Activated CD8-positive, alpha-beta memory T cell treated with anti-CD3 and anti-CD28 coated beads for 36 hours (primary cell): Measurements from ENCODE around the gene ENOSF1. TPM values are rescaled to one million over a fixed set of nuclear protein-coding genes. Genes with fewer than 3 reads are reported as not detected.

Source experiments
- CTCF ChIA-PET: fragments of 350-600 bp; sonication (Branson Sonifier 250); formaldehyde crosslinking; loops from one replicate; lab custom pipeline; 2021; ENCODE audit warnings: antibody characterized with exemption; lab: Charles Lee
- POLR2A ChIA-PET: fragments of 350-600 bp; sonication (Branson Sonifier 250); formaldehyde crosslinking; loops from one replicate; lab custom pipeline; 2021; ENCODE audit warnings: antibody characterized with exemption; lab: Charles Lee
- total RNA-seq, 2 experiments: library from RNA; stranded (reverse); gene quantifications; one replicate each; pipeline ENCODE4 v1.2.3, GENCODE V29; 2021

Gene ENOSF1
- total RNA-seq, 2 experiments from 2014 or later: 74.0 to 75.2 TPM

GRCh38 chr18:711310-711656 is 1.1 kb downstream of the ENOSF1 start:
- ChIA-PET CTCF (interaction anchor here (0.6 kb wide), 1 partner anchor 103 kb away, joined by 3 read pairs; no protein-coding TSS in a partner anchor), POLR2A (interaction anchor here (1.3 to 1.8 kb wide), 2 partner anchors 53 to 100 kb away, joined by 3 to 4 read pairs; no protein-coding TSS in a partner anchor)

GRCh38 chr18:710418-711300 is 1.8 kb downstream of the ENOSF1 start:
- POLR2A ChIA-PET: interaction anchor here (1.3 to 1.8 kb wide), 2 partner anchors 53 to 100 kb away, joined by 3 to 4 read pairs; no protein-coding TSS in a partner anchor
- CTCF ChIA-PET: interaction anchor here (0.6 kb wide), 1 partner anchor 103 kb away, joined by 3 read pairs; no protein-coding TSS in a partner anchor

- POLR2A ChIA-PET: interaction anchor here (1.3 to 1.8 kb wide), 2 partner anchors 52 to 101 kb away, joined by 3 to 4 read pairs; no protein-coding TSS in a partner anchor
- CTCF ChIA-PET: interaction anchor here (0.9 kb wide), 1 partner anchor 108 kb away, joined by 3 read pairs; no protein-coding TSS in a partner anchor
These were observed 2.7 kb downstream of the ENOSF1 start for GRCh38 chr18:709771-710170.

- ChIA-PET POLR2A (no interaction called here), CTCF (interaction anchor here (0.7 kb wide), 1 partner anchor 122 kb away, joined by 3 read pairs; no protein-coding TSS in a partner anchor)
These were observed 4.3 kb downstream of the ENOSF1 start for GRCh38 chr18:708096-708495.

GRCh38 chr18:706405-706804 is 6.0 kb downstream of the ENOSF1 start:
- ChIA-PET POLR2A (no interaction called here), CTCF (no interaction called here)

- POLR2A ChIA-PET: no interaction called here
- CTCF ChIA-PET: interaction anchor here (0.6 to 1.3 kb wide), 2 partner anchors 9 to 121 kb away, joined by 4 read pairs; partner anchors contain the start of gene ENOSF1
These were observed 9.0 kb downstream of the ENOSF1 start for GRCh38 chr18:703213-703967.

DNA sequence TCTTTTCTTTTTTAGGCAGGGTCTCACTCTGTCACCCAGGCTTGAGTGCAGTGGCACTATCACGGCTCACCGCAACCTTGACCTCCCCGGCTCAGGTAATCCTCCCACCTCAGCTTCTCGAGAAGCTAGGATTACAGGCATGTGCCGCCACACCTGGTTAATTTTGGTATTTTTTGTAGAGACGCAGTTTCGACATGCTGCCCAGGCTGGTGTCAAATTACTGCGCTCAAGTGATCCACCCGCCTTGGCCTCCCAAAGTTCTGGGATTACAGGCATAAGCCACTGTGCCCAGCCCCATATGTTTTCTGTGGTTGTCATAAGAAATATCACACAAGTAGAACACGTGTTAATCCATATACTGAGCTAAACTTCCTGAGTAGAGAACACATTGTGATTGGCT is 14.6 kb downstream of the ENOSF1 start:
- ChIA-PET POLR2A (no interaction called here), CTCF (interaction anchor here (1.1 to 1.4 kb wide), 2 partner anchors 11 to 15 kb away, joined by 3 to 4 read pairs; partner anchors contain the start of gene ENOSF1)

GRCh38 chr18:697012-697411 is 15.4 kb downstream of the ENOSF1 start:
- CTCF ChIA-PET: interaction anchor here (1.1 kb wide), 1 partner anchor 15 kb away, joined by 4 read pairs; the partner anchor contains the start of gene ENOSF1
- POLR2A ChIA-PET: no interaction called here

GRCh38 chr18:693466-694187 is 18.8 kb downstream of the ENOSF1 start:
- ChIA-PET CTCF (no interaction called here), POLR2A (no interaction called here)

DNA sequence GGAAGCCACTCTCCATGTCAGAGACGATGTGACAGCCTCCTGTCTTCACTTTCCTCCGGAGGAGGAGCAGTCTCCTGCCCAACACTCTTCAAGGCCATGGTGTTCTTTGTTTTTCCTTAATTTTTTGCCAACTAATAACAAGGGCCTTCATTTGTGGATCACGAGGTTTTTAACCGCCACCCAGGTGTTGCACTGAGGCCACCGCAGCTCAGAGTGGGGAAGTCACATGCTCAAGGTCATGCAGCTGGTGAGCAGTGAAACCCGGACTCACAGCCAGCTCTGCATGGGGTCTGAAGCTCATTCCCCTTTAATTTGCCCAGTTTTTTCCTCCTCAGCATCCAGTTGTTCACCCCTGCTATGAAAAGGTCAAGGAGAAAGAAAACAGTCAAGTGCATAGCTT is 19.6 kb downstream of the ENOSF1 start:
- ChIA-PET POLR2A (interaction anchor here (0.7 kb wide), 1 partner anchor 10 kb away, joined by 3 read pairs; no protein-coding TSS in a partner anchor), CTCF (no interaction called here)

- ChIA-PET CTCF (interaction anchor here (0.7 kb wide), 1 partner anchor 18 kb away, joined by 4 read pairs; no protein-coding TSS in a partner anchor), POLR2A (no interaction called here)
These were observed 24.1 kb downstream of the ENOSF1 start for GRCh38 chr18:688323-688722.

DNA sequence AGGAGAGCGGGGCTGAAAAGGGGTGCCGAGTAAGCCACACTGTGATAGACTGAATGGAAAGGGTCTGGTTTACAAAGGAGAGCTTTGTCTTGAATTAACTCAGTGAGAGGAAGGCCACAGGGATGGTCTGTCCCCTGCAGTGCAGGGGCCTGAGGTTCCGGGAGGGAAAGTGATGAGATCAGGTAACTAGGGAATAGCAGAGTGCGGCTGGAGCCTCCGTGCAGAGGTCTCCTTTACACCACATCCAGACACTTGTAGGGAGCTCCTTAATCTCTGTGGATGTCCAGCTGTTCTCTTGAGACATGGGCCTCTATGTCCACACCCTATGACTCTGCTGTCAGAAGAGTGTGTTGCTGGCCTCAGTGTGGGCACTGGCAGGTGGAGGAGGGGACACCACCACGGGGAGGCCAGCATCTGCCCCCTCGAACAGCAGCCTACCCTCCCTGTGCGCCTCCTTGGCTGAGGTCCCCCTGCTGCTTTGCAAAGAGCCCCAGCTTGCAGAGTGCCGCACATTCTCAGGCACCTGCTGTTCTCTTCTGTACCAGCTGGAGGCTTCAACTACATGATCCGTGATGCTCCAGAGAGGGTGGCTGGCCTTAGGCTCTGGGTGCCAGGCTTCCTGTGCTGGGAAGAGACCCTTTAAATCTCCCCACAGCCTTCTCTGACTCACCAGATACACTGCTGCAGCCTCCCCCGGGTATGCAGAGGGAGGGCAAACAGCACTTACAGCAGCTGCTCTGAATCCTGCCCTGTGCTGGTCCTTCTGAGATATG is 25.9 kb downstream of the ENOSF1 start:
- POLR2A ChIA-PET: no interaction called here
- CTCF ChIA-PET: interaction anchor here (0.5 to 1.4 kb wide), 5 partner anchors 12 to 144 kb away, joined by 3 to 4 read pairs (median 3); partner anchors contain the start of gene ENOSF1

GRCh38 chr18:685438-685837 is 27.0 kb downstream of the ENOSF1 start:
- CTCF ChIA-PET: interaction anchor here (0.7 to 1.2 kb wide), 2 partner anchors 31 to 146 kb away, joined by 3 read pairs; no protein-coding TSS in a partner anchor
- POLR2A ChIA-PET: no interaction called here

DNA sequence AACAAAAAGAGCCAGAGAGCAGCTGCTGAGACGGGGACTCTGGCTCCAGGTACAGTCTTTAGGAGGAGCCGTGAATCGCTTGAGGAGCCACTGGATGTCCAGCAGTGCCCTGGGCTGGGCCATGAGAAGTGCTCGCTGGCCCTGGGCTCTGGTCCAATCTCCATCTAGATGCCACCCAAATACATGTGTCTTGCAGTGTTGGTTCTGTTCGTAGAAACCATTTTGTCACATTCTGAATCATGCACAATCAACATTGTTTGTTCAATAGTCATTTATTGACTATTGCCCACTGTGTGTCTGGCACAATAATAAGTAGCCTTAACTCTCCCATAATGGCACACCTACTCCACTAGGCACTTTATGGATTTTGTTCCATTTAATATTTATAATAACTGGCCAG is 28.9 kb downstream of the ENOSF1 start:
- ChIA-PET POLR2A (interaction anchor here (0.6 kb wide), 1 partner anchor 39 kb away, joined by 4 read pairs; no protein-coding TSS in a partner anchor), CTCF (no interaction called here)

DNA sequence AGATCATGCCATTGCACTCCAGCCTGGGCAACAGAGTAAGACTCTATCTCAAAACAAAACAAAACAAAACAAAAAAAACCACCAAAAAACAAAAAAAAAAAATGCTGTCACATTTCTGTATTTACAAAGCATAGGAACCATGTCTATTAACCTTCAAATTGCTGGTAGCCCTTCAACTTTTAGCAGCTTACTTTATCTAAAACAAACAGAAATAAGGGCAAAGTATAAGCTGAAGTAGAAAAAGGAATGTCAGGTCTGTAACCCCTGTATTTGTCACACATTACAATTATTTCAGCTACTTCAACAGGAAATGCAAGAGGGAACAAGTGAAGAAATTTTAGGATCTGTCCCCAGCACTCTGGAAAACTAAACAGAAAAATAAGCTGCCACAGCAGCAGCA is 29.6 kb downstream of the ENOSF1 start:
- POLR2A ChIA-PET: interaction anchor here (0.6 to 0.7 kb wide), 2 partner anchors 39 to 100 kb away, joined by 3 to 4 read pairs; no protein-coding TSS in a partner anchor
- CTCF ChIA-PET: interaction anchor here (1.5 kb wide), 1 partner anchor 58 kb away, joined by 4 read pairs; no protein-coding TSS in a partner anchor

- POLR2A ChIA-PET: interaction anchor here (0.7 kb wide), 1 partner anchor 99 kb away, joined by 3 read pairs; no protein-coding TSS in a partner anchor
These were observed 30.0 kb downstream of the ENOSF1 start for GRCh38 chr18:682416-682815.

DNA sequence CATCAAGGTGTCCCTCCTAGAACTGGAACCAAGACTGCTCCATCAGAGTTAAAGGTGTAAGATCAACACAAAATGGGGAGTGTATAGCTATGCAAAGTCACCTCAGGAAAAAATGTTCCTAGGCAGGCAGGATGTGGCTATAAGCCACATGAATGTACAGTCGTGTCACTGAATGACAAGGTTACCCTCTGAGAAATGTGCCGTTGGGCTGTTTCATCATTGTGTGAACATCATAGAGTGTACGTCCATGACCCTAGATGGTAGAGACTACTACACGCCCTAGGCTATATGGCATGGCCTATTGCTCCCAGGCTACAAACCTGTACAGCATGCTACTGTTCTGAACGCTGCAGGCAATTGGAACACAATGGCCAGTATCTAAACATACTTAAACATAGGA is 30.4 kb downstream of the ENOSF1 start:
- ChIA-PET POLR2A (interaction anchor here (0.6 kb wide), 1 partner anchor 151 kb away, joined by 5 read pairs; no protein-coding TSS in a partner anchor), CTCF (interaction anchor here (1.5 to 2.1 kb wide), 2 partner anchors 24 to 58 kb away, joined by 4 read pairs; partner anchors contain the start of gene TYMS)

More at GRCh38 chr18:682416-682815, 30.0 kb downstream of the ENOSF1 start:
- CTCF ChIA-PET: interaction anchor here (1.5 to 2.1 kb wide), 2 partner anchors 25 to 58 kb away, joined by 4 read pairs; partner anchors contain the start of gene TYMS
